Keratinocyte (primary cell): ENCODE results near the gene NUDT3.

Experiments
- CTCF ChIP-seq, 3 experiments: IDR thresholded peaks in 1 of 3; conservative IDR thresholded peaks in 1 of 3; optimal IDR thresholded peaks in 1 of 3; 2 replicates in 2 of 3; 3 replicates in 1 of 3; pipeline versions ENCODE3 to v1.5.1; 2011; ENCODE audit warnings: low read length in 3 of 3, mild to moderate bottlenecking in 3 of 3, moderate library complexity in 2 of 3, control low read depth in 1 of 3, inconsistent platforms in 1 of 3; ENCODE audit not compliant: insufficient read depth in 2 of 3; ENCODE audit errors: extremely low read depth in 1 of 3
- EZH2 ChIP-seq: IDR thresholded peaks from one replicate; pipeline ENCODE4 v1.6.1; 2012; ENCODE audit warnings: inconsistent platforms, mild to moderate bottlenecking, low read length, moderate library complexity

- no peak for TF ChIP-seq CTCF (optimal IDR thresholded peaks at IDR 0.05 in 1 of 3, IDR thresholded peaks at IDR 0.05 in 1 of 3, conservative IDR thresholded peaks at IDR 0.05 in 1 of 3; ENCODE audit: extremely low read depth in 1 of 3, insufficient read depth in 2 of 3, low read length in 3 of 3)
- TF ChIP-seq EZH2 = no peak
Measured at GRCh38 chr6:34328969-34329368, 63.5 kb downstream of the NUDT3 start.
